Fibroblast of skin of right biceps (primary cell): ENCODE data around the gene FA2H.
"Not testable (repeated sequence)": the region's sequence is repeated elsewhere in the genome, so short reads cannot be mapped to it uniquely, and the experiment has no call there.

ENCODE experiments used
- DNase-seq: peaks from one replicate; pipeline ENCODE4 v3.0.0-alpha.2; 2013

FA2H gene

DNA sequence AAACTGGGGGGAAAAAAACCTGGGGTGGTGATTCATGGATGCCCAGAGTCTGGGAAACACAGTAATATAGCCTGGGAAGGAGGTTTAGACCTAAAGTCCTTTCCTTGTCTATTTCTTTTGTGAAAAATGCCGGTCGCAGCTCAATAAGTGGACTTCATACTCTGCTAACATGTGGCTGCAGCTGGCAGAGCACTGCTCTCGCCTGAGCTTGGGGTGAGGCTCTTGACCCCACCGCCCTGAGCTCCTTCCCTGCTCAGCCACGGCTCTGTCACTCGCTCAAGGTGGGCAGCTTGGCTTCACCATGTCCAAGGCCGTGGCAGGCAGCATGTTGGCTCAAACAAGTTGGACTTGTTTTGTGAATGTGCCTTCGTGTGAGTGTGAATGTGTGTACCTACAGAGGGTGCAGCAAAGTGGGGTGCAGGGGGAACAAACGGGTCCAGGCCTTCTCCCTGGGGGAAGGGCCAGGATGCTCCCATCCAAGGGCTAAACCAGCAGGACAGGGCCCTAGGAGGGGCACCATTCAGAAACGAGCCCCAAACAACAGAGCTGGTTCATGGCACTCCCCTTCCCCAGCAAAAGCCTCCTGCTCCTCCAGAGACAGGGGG, 4.9 kb downstream of the FA2H start:
- no peak for DNase-seq

GRCh38 chr16:74768239-74768638, 6.4 kb downstream of the FA2H start:
- no peak for DNase-seq

GRCh38 chr16:74767749-74768148, 6.9 kb downstream of the FA2H start:
- no peak for DNase-seq

DNA sequence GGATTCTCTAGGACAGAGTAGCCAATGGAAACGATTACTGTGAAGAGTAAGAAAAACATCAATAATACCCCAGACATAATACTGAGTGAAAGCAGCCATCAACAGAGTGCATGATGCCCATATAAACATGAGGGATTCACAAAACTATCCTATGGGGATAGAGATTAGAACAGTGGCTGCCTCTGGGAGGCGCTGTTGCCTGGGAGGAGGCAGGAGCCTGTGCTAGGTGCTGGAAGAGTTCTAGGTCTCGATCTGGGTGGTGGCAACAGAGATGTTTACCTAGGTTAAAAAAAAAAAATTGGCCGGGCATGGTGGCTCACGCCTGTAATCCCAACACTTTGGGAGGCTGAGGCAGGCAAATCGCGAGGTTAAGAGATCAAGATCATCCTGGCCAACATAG, 7.9 kb downstream of the FA2H start:
- DNase-seq, result no peak

DNA sequence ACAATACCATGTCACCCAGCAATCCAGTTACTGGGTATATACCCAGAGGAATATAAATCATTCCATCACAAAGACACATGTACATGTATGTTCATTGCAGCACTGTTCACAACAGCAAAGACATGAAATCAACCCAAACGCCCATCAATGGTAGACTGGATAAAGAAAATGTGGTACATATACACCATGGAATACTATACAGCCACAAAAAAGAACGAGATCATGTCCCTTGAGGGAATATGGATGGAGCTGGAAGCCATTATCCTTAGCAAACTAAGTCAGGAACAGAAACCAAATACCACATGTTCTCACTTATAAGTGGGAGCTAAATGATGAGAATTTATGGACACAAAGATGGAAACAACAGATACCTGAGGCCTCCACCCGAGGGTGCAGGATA, 10.4 kb downstream of the FA2H start:
- DNase-seq, result not testable (repeated sequence)

DNA sequence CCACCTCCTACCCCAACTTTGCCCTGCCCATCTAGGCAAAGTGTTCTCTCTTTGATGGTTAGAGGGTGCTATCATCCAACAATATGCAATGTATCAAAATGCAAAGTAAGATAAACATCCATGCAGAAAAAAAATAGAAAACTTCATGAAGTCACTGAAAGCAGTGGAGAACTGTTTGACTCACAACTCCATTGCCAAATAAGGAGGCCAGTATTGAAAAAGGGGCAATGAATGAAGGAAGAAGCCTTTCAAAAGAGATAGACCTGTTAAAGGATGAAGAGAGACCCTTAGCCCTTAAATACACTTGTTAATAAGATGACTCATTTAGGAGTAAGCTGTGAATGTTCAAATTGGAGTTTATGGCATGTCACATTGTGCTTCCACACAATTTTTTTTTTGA, 13.0 kb downstream of the FA2H start:
- DNase-seq, result no peak

GRCh38 chr16:74760007-74760767, 14.4 kb downstream of the FA2H start:
- DNase-seq, result peak; percentile 71

- DNase-seq, result no peak
Observed at GRCh38 chr16:74759564-74759963, 15.1 kb downstream of the FA2H start.

DNA sequence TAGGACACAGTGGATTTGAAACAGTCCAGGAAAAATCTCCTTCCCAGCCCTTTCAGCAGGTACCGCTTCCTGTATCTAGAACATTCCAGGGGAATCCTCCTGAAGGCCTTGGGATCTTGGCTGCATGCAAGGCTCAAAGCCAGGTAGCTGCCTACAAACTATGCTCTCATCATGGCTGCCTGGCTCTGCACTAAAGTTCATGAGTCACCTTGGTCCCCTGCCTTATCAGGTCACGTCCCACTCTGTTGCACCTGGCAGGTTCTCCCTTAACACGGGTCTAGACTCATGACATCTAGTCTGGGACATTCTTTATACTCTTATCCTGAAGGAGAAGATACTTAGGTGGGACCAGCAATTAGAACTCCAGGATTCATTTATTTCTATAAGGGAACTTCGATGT, 15.8 kb downstream of the FA2H start:
- no peak for DNase-seq

DNA sequence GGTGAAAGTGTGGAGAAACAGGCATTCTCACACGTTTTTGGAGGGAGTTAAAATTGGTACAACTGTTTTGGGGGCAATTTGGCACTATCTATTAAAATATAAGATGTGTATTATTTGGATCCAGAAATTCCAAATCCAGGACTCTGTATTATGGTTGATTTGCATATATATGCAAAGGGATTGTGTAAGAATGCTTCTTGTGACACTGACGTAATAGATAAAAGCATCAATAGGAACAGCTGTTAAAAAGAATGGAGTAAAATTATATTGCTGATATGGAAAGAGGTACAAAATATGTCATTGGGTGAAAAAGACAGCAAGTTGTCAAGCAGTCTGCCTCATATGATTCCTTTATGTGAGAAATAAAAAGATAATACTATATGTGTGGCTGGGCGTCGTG, 17.3 kb downstream of the FA2H start:
- no peak for DNase-seq

DNA sequence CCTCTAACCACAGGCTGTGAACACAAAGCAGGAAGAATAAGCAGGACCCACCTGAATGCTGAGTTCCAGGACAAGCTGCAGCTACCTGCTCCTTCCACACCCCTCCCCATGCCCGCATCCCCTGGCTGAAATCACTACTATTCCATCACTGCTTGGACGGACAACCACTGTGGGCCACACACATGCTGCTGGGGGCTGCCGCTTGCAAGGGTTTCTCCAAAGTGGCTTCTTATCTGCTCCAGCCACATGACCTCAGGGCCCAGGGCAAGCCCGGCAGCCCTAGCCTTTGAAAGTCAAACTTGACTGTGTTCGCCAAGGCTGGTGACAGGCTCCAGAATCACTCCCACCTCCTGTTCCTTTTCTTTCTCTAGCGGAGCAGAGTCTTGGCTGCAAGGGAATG, 18.4 kb downstream of the FA2H start:
- no peak for DNase-seq

DNA sequence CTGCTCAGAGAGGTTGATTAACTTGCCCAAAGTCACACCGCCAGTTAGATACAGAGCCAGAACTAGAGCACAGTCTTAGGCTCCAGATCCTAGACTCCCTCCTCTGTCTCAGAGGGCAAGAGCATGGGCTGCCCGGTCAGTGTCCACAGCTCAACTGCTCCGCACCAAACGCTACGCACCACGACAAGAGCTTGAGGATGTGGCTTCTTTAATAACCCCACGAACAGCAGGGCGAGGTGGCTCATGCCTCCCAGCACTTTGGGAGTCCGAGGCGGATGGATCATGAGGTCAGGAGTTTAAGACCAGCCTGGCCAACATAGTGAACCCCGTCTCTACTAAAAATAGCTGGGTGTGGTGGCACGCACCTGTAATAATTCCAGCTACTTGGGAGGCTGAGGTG, 21.4 kb downstream of the FA2H start:
- no peak for DNase-seq

DNA sequence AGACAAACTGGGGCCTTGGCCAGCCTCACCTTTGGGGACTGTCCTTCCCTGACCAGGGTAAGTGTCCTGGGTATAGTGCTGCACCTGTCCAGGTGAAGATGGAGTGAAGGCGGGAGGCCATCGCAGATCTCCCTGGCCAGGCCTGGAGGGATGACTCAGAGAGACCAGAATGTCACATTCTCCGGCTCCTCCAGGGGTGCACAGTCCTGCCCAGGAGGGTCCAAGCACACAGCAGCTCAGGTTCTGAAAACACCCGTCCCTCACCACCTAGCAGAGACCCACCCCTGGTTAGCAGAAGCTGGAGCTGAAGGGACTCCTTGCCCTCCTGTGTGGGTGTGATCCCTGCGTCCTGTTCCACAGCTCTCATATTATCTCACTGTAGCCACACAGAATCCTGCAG, 21.9 kb downstream of the FA2H start:
- DNase-seq, result no peak

- no peak for DNase-seq
Observed at GRCh38 chr16:74752258-74752657, 22.4 kb downstream of the FA2H start.

DNA sequence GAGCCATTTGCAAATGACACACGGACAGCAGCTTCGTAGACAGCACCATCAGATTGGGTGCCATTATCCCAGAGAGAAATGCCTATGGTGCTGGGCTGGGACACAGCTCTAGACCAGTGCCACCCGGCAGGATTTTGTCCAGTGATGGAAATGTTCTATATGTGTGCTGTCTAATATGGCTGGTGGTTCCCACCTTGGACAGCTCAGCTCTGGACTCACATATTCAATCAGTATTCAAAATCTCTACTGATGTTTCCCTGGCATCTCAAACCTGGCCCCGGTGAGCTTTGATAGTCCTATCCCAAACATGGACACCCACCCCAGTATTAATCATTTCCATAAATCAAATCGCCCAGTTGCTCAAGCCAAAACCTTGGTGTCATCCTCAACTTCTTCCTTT, 23.0 kb downstream of the FA2H start:
- no peak for DNase-seq

GRCh38 chr16:74749291-74750055, 25.1 kb downstream of the FA2H start:
- DNase-seq, result no peak

DNA sequence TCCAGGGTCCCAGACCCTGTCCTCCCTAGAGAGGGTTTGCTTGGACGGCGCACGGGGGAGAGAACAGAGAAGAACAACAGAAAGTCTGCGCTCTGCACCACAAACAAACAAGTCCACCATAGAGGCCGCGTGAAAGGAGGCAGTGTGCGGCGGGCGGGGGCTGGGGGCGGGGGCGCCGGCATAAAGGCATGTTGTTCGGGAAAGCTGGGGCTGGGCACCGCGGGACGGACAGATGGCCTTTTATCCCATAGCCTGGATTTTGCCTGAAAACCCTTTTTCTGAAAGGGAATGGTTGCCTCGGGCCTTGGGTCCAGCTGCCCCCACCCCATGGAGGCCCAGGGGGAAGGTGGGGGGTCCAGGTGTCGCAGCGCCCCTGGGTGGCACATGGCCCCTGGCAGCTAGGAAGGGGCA, 26.0 kb downstream of the FA2H start:
- no peak for DNase-seq

DNA sequence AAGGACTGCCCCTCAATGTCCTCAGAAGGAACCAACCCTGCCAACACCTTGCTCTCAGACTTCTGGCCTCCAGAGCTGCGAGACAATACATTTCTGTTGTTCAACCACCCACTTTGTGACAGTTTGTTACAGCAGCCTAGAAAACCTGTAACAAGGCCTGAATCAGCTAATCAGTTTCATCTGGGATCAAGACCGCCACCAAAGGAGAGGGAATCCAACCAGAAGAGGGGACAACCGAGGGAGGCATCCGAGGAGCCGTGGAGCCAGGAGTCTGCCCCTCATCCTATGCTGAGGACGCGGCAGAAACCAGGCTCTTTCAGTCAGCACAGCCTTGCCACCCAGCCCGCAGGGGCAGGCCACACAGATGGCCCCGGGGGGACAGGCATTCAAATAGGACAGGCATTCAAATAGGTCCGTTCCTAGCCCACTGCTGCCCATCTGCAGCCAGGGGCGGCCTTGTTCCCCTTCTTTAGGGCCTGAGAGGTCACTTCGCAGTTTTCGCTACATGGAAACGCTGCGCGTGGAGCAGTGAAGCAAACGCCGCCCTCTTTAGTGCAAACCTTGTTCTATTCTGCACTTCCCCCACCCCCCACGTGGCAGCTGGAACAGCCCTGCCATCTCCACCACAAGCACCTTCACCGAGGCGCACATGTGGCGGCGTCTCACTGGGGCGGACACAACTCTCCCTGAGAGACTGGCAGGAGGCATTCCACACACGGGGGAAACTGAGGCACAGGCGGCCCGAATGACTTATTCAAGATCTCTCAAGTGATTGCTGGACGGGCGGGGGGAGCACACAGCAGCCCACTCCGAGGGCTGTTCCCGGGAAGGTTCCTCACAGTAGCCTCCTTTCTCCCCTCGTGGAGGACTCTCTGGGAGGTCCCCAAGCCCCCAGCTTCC, 26.7 kb downstream of the FA2H start:
- no peak for DNase-seq

DNA sequence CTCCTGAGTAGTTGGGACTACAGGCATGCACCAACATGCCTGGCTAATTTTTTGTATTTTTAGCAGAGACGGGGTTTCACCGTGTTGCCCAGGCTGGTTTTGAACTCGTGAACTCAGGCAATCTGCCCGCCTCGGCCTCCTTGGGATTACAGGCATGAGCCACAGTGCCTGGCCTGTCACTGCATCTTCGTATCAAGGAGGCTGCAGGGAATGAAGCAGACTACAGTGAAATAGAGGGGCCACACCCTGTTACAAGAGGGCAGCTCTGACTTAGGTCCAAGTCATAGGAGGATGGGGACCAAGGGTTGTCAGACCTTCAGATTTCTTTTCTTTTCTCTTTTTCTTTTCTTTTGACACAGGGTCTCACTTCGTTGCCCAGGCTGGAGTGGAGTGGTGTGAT, 28.7 kb downstream of the FA2H start:
- no peak for DNase-seq

DNA sequence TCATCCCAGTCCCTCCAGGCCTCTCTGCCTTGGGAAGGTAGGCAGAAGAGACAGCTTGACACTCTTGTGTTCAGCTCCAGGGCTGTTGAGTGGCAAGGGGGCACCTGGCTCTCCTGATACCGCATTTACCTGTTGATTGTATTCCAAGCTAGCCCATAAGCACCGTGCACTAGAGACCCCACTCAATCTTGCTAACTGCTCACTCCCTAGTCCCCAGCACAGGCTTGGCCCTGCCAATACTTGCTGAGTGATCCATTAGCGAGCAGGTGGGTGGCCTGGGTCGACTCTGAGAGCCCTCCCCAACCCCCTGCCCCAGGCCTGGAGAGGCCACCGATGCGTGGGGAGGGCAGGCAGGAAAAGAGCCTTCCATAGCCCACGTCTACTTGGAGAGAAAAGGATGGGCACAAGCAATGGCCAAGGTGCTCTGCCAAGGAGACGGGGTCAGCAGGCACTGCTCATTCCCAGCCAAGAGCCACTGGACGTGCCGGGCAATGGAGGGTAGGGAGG, 29.5 kb downstream of the FA2H start:
- no peak for DNase-seq

- no peak for DNase-seq
Observed at GRCh38 chr16:74744566-74744965, 30.1 kb downstream of the FA2H start.

- peak; percentile 55 for DNase-seq
Observed at GRCh38 chr16:74743668-74744299, 30.8 kb downstream of the FA2H start.
